ENCODE results near the gene RTF2.

RTF2 gene

GRCh38 chr20:56453352-56453751 lies 15.1 kb upstream of the RTF2 start:
- H3K4me3 ChIP-seq (ENCODE audit: low read depth, low read length), result no peak overlapping the region
- no peak for DNase-seq (ENCODE audit: low read depth, low spot score)
- TF ChIP-seq, protein P1, sequence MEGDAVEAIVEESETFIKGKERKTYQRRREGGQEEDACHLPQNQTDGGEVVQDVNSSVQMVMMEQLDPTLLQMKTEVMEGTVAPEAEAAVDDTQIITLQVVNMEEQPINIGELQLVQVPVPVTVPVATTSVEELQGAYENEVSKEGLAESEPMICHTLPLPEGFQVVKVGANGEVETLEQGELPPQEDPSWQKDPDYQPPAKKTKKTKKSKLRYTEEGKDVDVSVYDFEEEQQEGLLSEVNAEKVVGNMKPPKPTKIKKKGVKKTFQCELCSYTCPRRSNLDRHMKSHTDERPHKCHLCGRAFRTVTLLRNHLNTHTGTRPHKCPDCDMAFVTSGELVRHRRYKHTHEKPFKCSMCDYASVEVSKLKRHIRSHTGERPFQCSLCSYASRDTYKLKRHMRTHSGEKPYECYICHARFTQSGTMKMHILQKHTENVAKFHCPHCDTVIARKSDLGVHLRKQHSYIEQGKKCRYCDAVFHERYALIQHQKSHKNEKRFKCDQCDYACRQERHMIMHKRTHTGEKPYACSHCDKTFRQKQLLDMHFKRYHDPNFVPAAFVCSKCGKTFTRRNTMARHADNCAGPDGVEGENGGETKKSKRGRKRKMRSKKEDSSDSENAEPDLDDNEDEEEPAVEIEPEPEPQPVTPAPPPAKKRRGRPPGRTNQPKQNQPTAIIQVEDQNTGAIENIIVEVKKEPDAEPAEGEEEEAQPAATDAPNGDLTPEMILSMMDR (IDR thresholded peaks at IDR 0.05; ENCODE audit: low read depth, low read length), result no peak
- in situ Hi-C loops (cut with HindIII; ENCODE audit: low sequenced_read_pairs), result no loop called here

- no peak overlapping the region for H3K4me3 ChIP-seq (ENCODE audit: low read depth, low read length)
- in situ Hi-C loops (cut with HindIII; ENCODE audit: low sequenced_read_pairs), result no loop called here
- DNase-seq (ENCODE audit: low read depth, low spot score), result no peak
Measured at GRCh38 chr20:56454754-56455153, 13.7 kb upstream of the RTF2 start.

DNA sequence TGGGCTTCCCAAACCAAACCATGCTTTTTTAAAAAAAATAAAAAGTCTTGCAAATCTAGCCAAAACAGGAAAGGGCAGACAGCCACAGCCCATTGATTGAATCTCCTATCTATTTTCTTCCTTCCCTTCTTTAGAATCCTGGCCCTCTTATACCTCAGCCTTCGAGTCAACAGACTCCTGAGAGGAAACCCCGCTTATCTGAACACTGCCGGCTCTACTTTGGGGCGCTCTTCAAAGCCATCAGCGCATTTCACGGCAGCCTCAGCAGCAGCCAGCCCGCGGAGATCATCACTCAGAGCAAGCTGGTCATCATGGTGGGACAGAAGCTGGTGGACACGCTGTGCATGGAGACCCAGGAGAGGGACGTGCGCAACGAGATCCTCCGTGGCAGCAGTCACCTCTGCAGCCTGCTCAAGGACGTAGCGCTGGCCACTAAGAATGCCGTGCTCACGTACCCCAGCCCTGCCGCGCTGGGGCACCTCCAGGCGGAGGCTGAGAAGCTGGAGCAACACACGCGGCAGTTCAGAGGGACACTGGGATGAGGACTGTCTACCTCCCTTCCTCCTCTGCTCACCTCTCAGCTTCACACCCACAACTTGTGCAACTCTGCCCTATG lies 10.1 kb upstream of the RTF2 start:
- in situ Hi-C loops (cut with HindIII; ENCODE audit: low sequenced_read_pairs), result no loop called here
- no peak for DNase-seq (ENCODE audit: low read depth, low spot score)
- TF ChIP-seq, protein P1 (IDR thresholded peaks at IDR 0.05; ENCODE audit: low read depth, low read length), result no peak
- no peak overlapping the region for H3K4me3 ChIP-seq (ENCODE audit: low read depth, low read length)

More at GRCh38 chr20:56454754-56455153, 13.7 kb upstream of the RTF2 start:
- TF ChIP-seq, protein P1 (IDR thresholded peaks at IDR 0.05; ENCODE audit: low read depth, low read length), result no peak

- in situ Hi-C loops (cut with HindIII; ENCODE audit: low sequenced_read_pairs), result no loop called here
- TF ChIP-seq, protein P1 (IDR thresholded peaks at IDR 0.05; ENCODE audit: low read depth, low read length), result no peak
- no peak for DNase-seq (ENCODE audit: low read depth, low spot score)
Measured at GRCh38 chr20:56460459-56460858, 8.0 kb upstream of the RTF2 start.

GRCh38 chr20:56461576-56461975 lies 6.9 kb upstream of the RTF2 start:
- in situ Hi-C loops (cut with HindIII; ENCODE audit: low sequenced_read_pairs), result no loop called here
- DNase-seq (ENCODE audit: low read depth, low spot score), result no peak
- no peak overlapping the region for H3K4me3 ChIP-seq (ENCODE audit: low read depth, low read length)
- TF ChIP-seq, protein P1 (IDR thresholded peaks at IDR 0.05; ENCODE audit: low read depth, low read length), result no peak

More at GRCh38 chr20:56460459-56460858, 8.0 kb upstream of the RTF2 start:
- no peak overlapping the region for H3K4me3 ChIP-seq (ENCODE audit: low read depth, low read length)

DNA sequence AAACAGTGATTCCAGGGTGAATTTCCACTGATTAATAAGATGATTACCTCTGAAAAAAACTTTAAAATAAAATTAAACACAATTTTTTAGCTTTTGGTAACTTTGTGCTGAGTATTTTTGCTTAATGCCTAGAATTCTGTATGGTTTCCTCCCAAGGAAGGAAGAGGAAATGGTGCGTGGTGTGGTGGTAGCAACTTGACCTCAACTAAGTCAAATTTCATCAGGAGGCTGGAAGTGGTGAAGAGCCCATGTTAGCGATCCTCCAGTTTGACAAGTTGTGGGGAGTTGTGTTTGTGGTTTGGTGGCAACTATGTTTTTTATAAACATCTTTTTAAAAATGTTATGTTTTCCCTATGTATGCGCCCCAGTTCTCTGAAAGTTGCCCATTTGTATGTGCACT lies 5.0 kb upstream of the RTF2 start:
- H3K4me3 ChIP-seq (ENCODE audit: low read depth, low read length), result no peak overlapping the region
- DNase-seq (ENCODE audit: low read depth, low spot score), result no peak
- in situ Hi-C loops (cut with HindIII; ENCODE audit: low sequenced_read_pairs), result no loop called here
- TF ChIP-seq, protein P1 (IDR thresholded peaks at IDR 0.05; ENCODE audit: low read depth, low read length), result no peak

All from astrocyte of the spinal cord (primary cell).